SK-N-SH (cell line): ENCODE data around the gene JAML.

Experiments
- CTCF ChIP-seq: fragments of 200-600 bp; sonication (generic); IDR thresholded peaks from 2 replicates; pipeline ENCODE4 v1.6.1; 2017; ENCODE audit warnings: antibody characterized with exemption, mild to moderate bottlenecking, moderate library complexity
- ELF1 ChIP-seq: IDR thresholded peaks from 2 replicates; pipeline ENCODE4 v1.4.0; 2012
- EZH2phosphoT487 ChIP-seq: fragments of 200-600 bp; sonication (generic); IDR thresholded peaks from 2 replicates; pipeline ENCODE4 v1.6.1; 2017; ENCODE audit warnings: low read depth, mixed run types, mild to moderate bottlenecking, antibody characterized with exemption, moderate library complexity, borderline replicate concordance
- FOSL2 ChIP-seq: IDR thresholded peaks from 2 replicates; pipeline ENCODE4 v1.4.0; 2012; ENCODE audit warnings: low read depth, mild to moderate bottlenecking, moderate library complexity, borderline replicate concordance
- FOXM1 ChIP-seq: IDR thresholded peaks from 2 replicates; pipeline ENCODE4 v1.4.0; 2012; ENCODE audit warnings: low read depth, mild to moderate bottlenecking
- GATA2 ChIP-seq: sonication (generic); formaldehyde crosslinking; IDR thresholded peaks from 2 replicates; pipeline ENCODE4 v1.5.0; 2020; ENCODE audit warnings: mild to moderate bottlenecking, missing genetic modification reagents
- IRF3 ChIP-seq: fragments of 150-350 bp; IDR thresholded peaks from 2 replicates; pipeline ENCODE4 v1.6.1; 2016; ENCODE audit warnings: mild to moderate bottlenecking, low read depth, low read length
- NFIC ChIP-seq: IDR thresholded peaks from 2 replicates; pipeline ENCODE4 v1.4.0; 2012; ENCODE audit warnings: borderline replicate concordance
- RAD21 ChIP-seq: IDR thresholded peaks from 2 replicates; pipeline ENCODE4 v1.6.1; 2012; ENCODE audit warnings: mild to moderate bottlenecking, low read length
- TAF1 ChIP-seq: IDR thresholded peaks from 2 replicates; pipeline ENCODE4 v1.6.1; 2012; ENCODE audit warnings: low read depth, mild to moderate bottlenecking, low read length, moderate library complexity, borderline replicate concordance
- USF1 ChIP-seq: IDR thresholded peaks from 2 replicates; pipeline ENCODE4 v1.4.0; 2012; ENCODE audit warnings: low read depth, borderline replicate concordance
- YY1 ChIP-seq: IDR thresholded peaks from 2 replicates; pipeline ENCODE4 v1.4.0; 2012; ENCODE audit warnings: low read depth, mild to moderate bottlenecking

GRCh38 chr11:118264569-118265465, 40.0 kb upstream of the JAML start:
- TF ChIP-seq NFIC (no peak), RAD21 (no peak), FOSL2 (no peak), USF1 (no peak), GATA2 (CRISPR knock-in tag) (no peak), CTCF (no peak), YY1 (no peak), EZH2phosphoT487 (no peak), TAF1 (no peak), IRF3 (no peak), ELF1 (no peak), FOXM1 (no peak)
